ENCODE data around the gene GABRD. TPM values are rescaled to one million over a fixed set of nuclear protein-coding genes. Genes with fewer than 3 reads are reported as not detected.
"Not testable (repeated sequence)": the region's sequence is repeated elsewhere in the genome, so short reads cannot be mapped to it uniquely, and the experiment has no call there.

Gene GABRD, protein sequence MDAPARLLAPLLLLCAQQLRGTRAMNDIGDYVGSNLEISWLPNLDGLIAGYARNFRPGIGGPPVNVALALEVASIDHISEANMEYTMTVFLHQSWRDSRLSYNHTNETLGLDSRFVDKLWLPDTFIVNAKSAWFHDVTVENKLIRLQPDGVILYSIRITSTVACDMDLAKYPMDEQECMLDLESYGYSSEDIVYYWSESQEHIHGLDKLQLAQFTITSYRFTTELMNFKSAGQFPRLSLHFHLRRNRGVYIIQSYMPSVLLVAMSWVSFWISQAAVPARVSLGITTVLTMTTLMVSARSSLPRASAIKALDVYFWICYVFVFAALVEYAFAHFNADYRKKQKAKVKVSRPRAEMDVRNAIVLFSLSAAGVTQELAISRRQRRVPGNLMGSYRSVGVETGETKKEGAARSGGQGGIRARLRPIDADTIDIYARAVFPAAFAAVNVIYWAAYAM
- total RNA-seq, result 1.2 TPM

GRCh38 chr1:2019172-2019543 is at the start of gene GABRD:
TSS of gene GABRD (plus strand) at chr1:2019345. CDS start at chr1:2019424, 79 bp downstream.
- no peak for DNase-seq (ENCODE audit: low spot score)

- DNase-seq (ENCODE audit: low spot score), result no peak
Observed at GRCh38 chr1:1969505-1969900, 49.6 kb upstream of the GABRD start.

- DNase-seq (ENCODE audit: low spot score), result no peak
Observed at GRCh38 chr1:1969953-1970716, 49.0 kb upstream of the GABRD start.

DNA sequence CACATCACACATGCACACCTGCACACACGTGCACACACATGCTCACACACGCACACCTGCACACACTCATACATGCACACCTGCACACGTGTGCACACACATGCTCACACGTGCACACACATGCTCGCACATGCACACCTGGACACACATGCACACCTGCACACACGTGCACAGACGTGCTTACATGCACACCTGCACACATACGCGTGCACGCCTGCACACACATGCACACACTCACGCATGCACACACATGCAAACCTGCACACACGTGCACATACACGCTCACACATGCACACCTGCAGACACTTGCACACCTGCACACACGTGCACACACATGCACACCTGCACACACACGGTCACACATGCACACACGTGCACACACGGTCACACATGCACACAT is 48.1 kb upstream of the GABRD start:
- no peak for DNase-seq (ENCODE audit: low spot score)

DNA sequence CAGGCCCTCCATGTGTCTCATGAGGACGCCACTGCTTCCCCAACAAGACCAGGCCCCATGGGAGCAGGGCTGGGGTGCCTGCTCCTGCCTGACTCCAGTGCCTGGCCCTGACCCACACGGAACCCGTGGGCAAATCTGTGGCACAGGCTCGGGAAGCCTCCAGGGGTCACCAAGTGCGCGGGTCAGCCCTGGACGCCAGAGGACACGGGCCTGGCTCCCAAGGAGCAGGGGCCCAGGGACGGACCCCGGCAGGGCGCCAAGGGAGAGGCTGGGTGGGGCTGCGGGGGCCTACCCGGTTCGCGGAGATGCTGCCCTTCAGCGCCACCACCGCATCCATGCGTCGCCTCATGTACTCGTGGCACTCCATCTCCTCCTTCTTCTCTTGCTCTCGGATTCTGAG is 47.5 kb upstream of the GABRD start:
- DNase-seq (ENCODE audit: low spot score), result no peak

GRCh38 chr1:1972976-1973715 is 46.0 kb upstream of the GABRD start:
- DNase-seq (ENCODE audit: low spot score), result no peak

DNA sequence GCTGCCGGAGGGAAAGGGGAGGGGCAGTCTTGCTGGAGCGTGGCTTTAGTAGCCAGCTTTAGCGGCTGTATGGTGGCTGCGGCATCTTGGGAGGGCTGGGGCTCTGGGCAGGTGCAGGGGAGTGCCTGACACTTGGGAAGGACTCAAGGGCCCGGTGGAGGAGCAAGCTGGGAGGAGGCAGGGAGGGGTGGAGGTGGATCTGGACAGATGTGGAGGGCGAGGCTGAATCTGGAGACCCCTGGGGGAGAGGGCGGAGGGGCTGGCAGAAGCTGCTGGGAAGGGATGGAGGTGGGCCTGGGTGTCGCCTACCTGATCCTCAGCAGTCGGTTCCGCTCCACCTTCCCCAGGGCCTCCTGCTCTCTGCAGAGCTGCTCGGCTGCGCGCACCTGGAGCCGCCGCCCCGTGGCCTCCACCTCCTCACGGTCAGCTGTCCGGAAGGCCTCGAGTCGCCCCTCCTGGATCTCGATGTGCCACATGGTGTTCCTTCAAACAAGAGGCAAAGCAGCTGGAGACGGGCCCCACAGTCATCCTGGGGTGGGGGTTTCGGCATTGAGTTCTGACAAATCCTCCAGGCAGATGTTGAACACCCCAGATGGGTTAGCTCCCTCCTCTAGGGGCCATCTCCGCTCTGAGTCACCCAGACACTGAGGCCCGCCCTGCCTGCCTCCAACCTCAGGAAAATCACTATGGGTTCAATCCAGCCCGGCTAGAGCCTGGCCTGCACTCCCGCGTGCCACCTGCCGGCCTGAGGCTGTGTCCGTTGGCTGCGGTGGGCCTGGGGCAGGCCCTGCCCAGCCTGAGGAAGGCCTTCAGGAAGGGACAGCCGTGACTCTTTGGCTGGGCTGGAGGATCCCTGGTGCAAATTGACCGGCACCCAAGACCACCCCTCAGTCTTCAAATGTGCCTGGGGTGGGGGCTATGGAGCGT is 45.2 kb upstream of the GABRD start:
- no peak for DNase-seq (ENCODE audit: low spot score)

GRCh38 chr1:1974834-1975233 is 44.3 kb upstream of the GABRD start:
- no peak for DNase-seq (ENCODE audit: low spot score)

DNA sequence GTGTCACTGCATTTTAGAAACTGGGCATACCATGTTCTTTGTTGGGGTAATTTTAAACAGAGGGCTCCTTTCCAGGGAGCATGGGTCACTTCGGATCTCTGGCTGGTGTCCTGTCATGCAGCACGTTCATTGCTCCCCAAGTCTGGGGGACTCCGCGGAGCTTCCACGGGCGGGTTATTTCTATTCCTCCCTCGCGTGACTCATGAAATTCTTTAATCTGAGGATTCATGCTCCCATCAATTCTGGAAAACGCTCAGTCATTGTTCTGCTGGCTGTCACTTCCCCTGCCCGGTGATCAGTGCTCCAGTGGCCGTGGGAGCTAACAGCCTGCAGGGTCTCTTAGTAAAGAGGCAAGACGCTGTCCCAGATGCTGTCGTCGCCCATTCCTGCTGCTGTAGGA is 43.6 kb upstream of the GABRD start:
- no peak for DNase-seq (ENCODE audit: low spot score)

DNA sequence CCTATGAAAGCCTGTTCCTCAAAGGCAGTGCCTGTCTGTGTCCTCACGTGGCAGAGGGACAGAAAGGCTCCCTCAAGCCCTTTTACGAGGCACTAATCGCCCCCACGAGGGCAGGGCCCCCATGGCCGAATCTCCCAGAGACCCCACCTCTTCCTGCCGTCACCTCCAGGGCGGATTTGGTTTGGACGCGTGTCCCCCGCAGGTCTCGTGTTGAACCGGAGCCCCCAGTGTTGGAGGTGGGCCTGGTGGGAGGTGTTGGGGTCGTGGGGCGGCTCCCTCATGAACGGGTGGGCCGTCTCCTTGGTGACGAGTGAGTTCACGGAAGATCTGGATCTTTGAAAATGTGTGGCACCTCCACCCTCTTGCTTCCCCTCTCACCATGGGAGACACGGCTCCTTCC is 43.1 kb upstream of the GABRD start:
- DNase-seq (ENCODE audit: low spot score), result no peak

GRCh38 chr1:1978108-1978507 is 41.0 kb upstream of the GABRD start:
- DNase-seq (ENCODE audit: low spot score), result no peak

- DNase-seq (ENCODE audit: low spot score), result not testable (repeated sequence)
Observed at GRCh38 chr1:1978690-1979481, 40.3 kb upstream of the GABRD start.

- no peak for DNase-seq (ENCODE audit: low spot score)
Observed at GRCh38 chr1:1979482-1980165, 39.5 kb upstream of the GABRD start.

GRCh38 chr1:1980467-1981141 is 38.5 kb upstream of the GABRD start:
- DNase-seq (ENCODE audit: low spot score), result no peak

GRCh38 chr1:1981142-1981500 is 38.0 kb upstream of the GABRD start:
- no peak for DNase-seq (ENCODE audit: low spot score)

GRCh38 chr1:1981631-1982327 is 37.4 kb upstream of the GABRD start:
- not testable (repeated sequence) for DNase-seq (ENCODE audit: low spot score)

GRCh38 chr1:1982379-1983232 is 36.5 kb upstream of the GABRD start:
- DNase-seq (ENCODE audit: low spot score), result no peak

- no peak for DNase-seq (ENCODE audit: low spot score)
Observed at GRCh38 chr1:1984560-1985070, 34.5 kb upstream of the GABRD start.
